Activated CD4-positive, alpha-beta T cell treated with anti-CD3 and anti-CD28 coated beads, Interleukin-2, Interleukin-4, amounts not matched to agents 100 ng/mL and 50 ng/mL, durations not matched to agents 16 hours and 8 hours (primary cell): ENCODE data around the gene ZNF786.
"Not testable (repeated sequence)": the region's sequence is repeated elsewhere in the genome, so short reads cannot be mapped to it uniquely, and the experiment has no call there.

ENCODE experiments used
- DNase-seq: peaks from one replicate; pipeline ENCODE4 v3.0.0-alpha.2; 2020; ENCODE audit warnings: low spot score

ZNF786 gene

GRCh38 chr7:149090397-149091195 lies at the start of gene ZNF786:
Gene ZNF786, minus strand, starts transcription at chr7:149090718. Its CDS starts 78 bp downstream, at chr7:149090640.
- DNase-seq: peak; percentile 92

GRCh38 chr7:149136118-149136517 lies 45.6 kb upstream of the ZNF786 start:
- DNase-seq: no peak

GRCh38 chr7:149133028-149133710 lies 42.7 kb upstream of the ZNF786 start:
- DNase-seq: no peak

- no peak for DNase-seq
These were observed 40.2 kb upstream of the ZNF786 start for GRCh38 chr7:149130572-149131198.

- DNase-seq: peak; percentile 66
These were observed 36.2 kb upstream of the ZNF786 start for GRCh38 chr7:149126662-149127266.

- DNase-seq: peak; percentile 96
These were observed 35.5 kb upstream of the ZNF786 start, which contains the start of gene ZNF425 for GRCh38 chr7:149125863-149126661. Gene ZNF425, minus strand, starts transcription at chr7:149126324. Its CDS starts 111 bp downstream, at chr7:149126213.

- DNase-seq: no peak
These were observed 34.8 kb upstream of the ZNF786 start for GRCh38 chr7:149125189-149125862.

GRCh38 chr7:149109969-149110368 lies 19.5 kb upstream of the ZNF786 start:
- no peak for DNase-seq

GRCh38 chr7:149104749-149105148 lies 14.2 kb upstream of the ZNF786 start:
- DNase-seq: no peak

- DNase-seq: no peak
These were observed 13.7 kb upstream of the ZNF786 start for GRCh38 chr7:149104214-149104613.

GRCh38 chr7:149103424-149103823 lies 12.9 kb upstream of the ZNF786 start:
- DNase-seq: no peak

- no peak for DNase-seq
These were observed 12.1 kb upstream of the ZNF786 start for GRCh38 chr7:149102666-149103065.

- no peak for DNase-seq
These were observed 10.3 kb upstream of the ZNF786 start for GRCh38 chr7:149100821-149101220.

- DNase-seq: no peak
These were observed 8.5 kb upstream of the ZNF786 start for GRCh38 chr7:149099058-149099457.

GRCh38 chr7:149097088-149097487 lies 6.6 kb upstream of the ZNF786 start:
- no peak for DNase-seq

- DNase-seq: no peak
These were observed 2.7 kb upstream of the ZNF786 start for GRCh38 chr7:149093228-149093627.

- not testable (repeated sequence) for DNase-seq
These were observed 1.7 kb upstream of the ZNF786 start for GRCh38 chr7:149092244-149092643.

GRCh38 chr7:149087376-149087775 lies 3.1 kb downstream of the ZNF786 start:
- DNase-seq: no peak

- DNase-seq: no peak
These were observed 4.7 kb downstream of the ZNF786 start for GRCh38 chr7:149085866-149086265.

- no peak for DNase-seq
These were observed 6.1 kb downstream of the ZNF786 start for GRCh38 chr7:149084407-149084806.

- DNase-seq: no peak
These were observed 8.6 kb downstream of the ZNF786 start for GRCh38 chr7:149081914-149082313.
